HepG2 (cell line): ENCODE measurements around the gene TXN2. TPM values are rescaled to one million over a fixed set of nuclear protein-coding genes. Genes with fewer than 3 reads are reported as not detected.

Experiments
- ATM ChIP-seq: fragments of 450-650 bp; IDR thresholded peaks from 2 replicates; pipeline ENCODE4 v1.7.1; 2017; ENCODE audit warnings: mild to moderate bottlenecking, borderline replicate concordance
- FOXJ3 ChIP-seq: sonication (generic); formaldehyde crosslinking; IDR thresholded peaks from 2 replicates; pipeline ENCODE4 v1.4.0; 2020; ENCODE audit warnings: missing genetic modification reagents, mild to moderate bottlenecking, borderline replicate concordance
- FOXK1 ChIP-seq: sonication (generic); formaldehyde crosslinking; IDR thresholded peaks from 2 replicates; pipeline ENCODE4 v1.4.0; 2020; ENCODE audit warnings: low read depth, missing genetic modification reagents, borderline replicate concordance
- GATAD1 ChIP-seq: IDR thresholded peaks from 2 replicates; pipeline ENCODE4 v1.6.1; 2016; ENCODE audit warnings: missing genetic modification reagents, missing compliant biosample characterization
- GRHL1 ChIP-seq: sonication (generic); formaldehyde crosslinking; conservative IDR thresholded peaks from 2 replicates; pipeline ENCODE4 v1.8.0; 2022; ENCODE audit warnings: missing genetic modification reagents
- HOXA5 ChIP-seq: sonication (generic); formaldehyde crosslinking; IDR thresholded peaks from 2 replicates; pipeline ENCODE4 v1.4.0; 2020; ENCODE audit warnings: missing genetic modification reagents
- MEIS2 ChIP-seq: sonication (generic); formaldehyde crosslinking; IDR thresholded peaks from 2 replicates; pipeline ENCODE4 v1.9.0; 2021; ENCODE audit warnings: mild to moderate bottlenecking, missing genetic modification reagents
- MLX ChIP-seq: IDR thresholded peaks from 2 replicates; pipeline ENCODE4 v1.6.1; 2016
- MYPOP ChIP-seq: sonication (generic); formaldehyde crosslinking; IDR thresholded peaks from 2 replicates; pipeline ENCODE4 v1.8.1; 2023; ENCODE audit warnings: mild to moderate bottlenecking, moderate library complexity, missing genetic modification reagents
- MZF1 ChIP-seq: sonication (generic); formaldehyde crosslinking; IDR thresholded peaks from 2 replicates; pipeline ENCODE4 v1.8.1; 2023; ENCODE audit warnings: mild to moderate bottlenecking, missing genetic modification reagents, borderline replicate concordance
- RELA ChIP-seq: sonication (generic); formaldehyde crosslinking; IDR thresholded peaks from 2 replicates; pipeline ENCODE4 v1.4.0; 2020; ENCODE audit warnings: missing genetic modification reagents
- RFX1 ChIP-seq: fragments of 450-650 bp; IDR thresholded peaks from 2 replicates; pipeline ENCODE4 v1.6.1; 2017
- RFXANK ChIP-seq: IDR thresholded peaks from 2 replicates; pipeline ENCODE4 v1.6.1; 2016
- TAF15 ChIP-seq: fragments of 200-400 bp; formaldehyde crosslinking; IDR thresholded peaks from one replicate; pipeline ENCODE4 v1.6.1; 2018; ENCODE audit warnings: mild to moderate bottlenecking, low read depth, low read length; ENCODE audit not compliant: poor library complexity, severe bottlenecking
- ZBTB7B ChIP-seq: sonication (generic); formaldehyde crosslinking; IDR thresholded peaks from 2 replicates; pipeline ENCODE4 v1.4.0; 2020; ENCODE audit warnings: missing genetic modification reagents
- ZMAT5 ChIP-seq: sonication (generic); formaldehyde crosslinking; IDR thresholded peaks from 2 replicates; pipeline ENCODE4 v1.5.0; 2020; ENCODE audit warnings: mild to moderate bottlenecking, low read depth, missing genetic modification reagents, borderline replicate concordance
- ZNF34 ChIP-seq: sonication (generic); formaldehyde crosslinking; IDR thresholded peaks from 2 replicates; pipeline ENCODE4 v1.4.0; 2020; ENCODE audit warnings: mild to moderate bottlenecking, missing genetic modification reagents, borderline replicate concordance
- ZNF552 ChIP-seq: sonication (generic); formaldehyde crosslinking; IDR thresholded peaks from 2 replicates; pipeline ENCODE4 v1.9.0; 2022; ENCODE audit warnings: missing genetic modification reagents, mild to moderate bottlenecking, borderline replicate concordance
- ZNF883 ChIP-seq: sonication (generic); formaldehyde crosslinking; IDR thresholded peaks from 2 replicates; pipeline ENCODE4 v1.5.1; 2020; ENCODE audit warnings: mild to moderate bottlenecking, missing genetic modification reagents; ENCODE audit errors: not compliant biosample characterization
- polyA plus RNA-seq, 8 experiments: library from polyadenylated mRNA; depleted of rRNA in 3 of 8; stranded (reverse) in 7 of 8; unstranded in 1 of 8; fragments of >200 nt; fragmentation: Illumina TruSeq in 4 of 8; extraction: Trizol in 4 of 8; gene quantifications; 2 replicates each; pipeline versions ENCODE4 v1.2.1 to v1.2.3, GENCODE V29; 2011 to 2016; ENCODE audit warnings: low read depth in 4 of 8, missing spikeins in 1 of 8, mixed read lengths in 1 of 8; ENCODE audit not compliant: insufficient read depth in 1 of 8
- total RNA-seq, 5 experiments: library from RNA; depleted of rRNA; stranded (reverse); fragments of >200 nt; fragmentation: Illumina TruSeq; extraction: Trizol; gene quantifications; 2 replicates each; pipeline ENCODE4 v1.2.3, GENCODE V29; 2016; ENCODE audit warnings: low read depth in 1 of 5
- TF ChIP-seq, protein P1 (sequence below): sonication (generic); formaldehyde crosslinking; IDR thresholded peaks from 2 replicates; pipeline ENCODE4 v1.4.0; 2020; ENCODE audit warnings: missing genetic modification reagents
- TF ChIP-seq, protein P2 (sequence below): sonication (generic); IDR thresholded peaks from 2 replicates; pipeline ENCODE4 v1.6.1; 2016; ENCODE audit warnings: low read depth, borderline replicate concordance

Gene TXN2
- total and polyA plus RNA-seq, 2 of the 13 experiments (the other 11 are each of a cell fraction or from before 2014, with no cell fraction given): 41.4 to 109 TPM

GRCh38 chr22:36506637-36507517 lies 25.4 kb upstream of the TXN2 start, which contains the start of gene FOXRED2 (continued):
- TF ChIP-seq ZBTB7B (CRISPR knock-in tag) (peak; percentile 59; the same call in 1 of the 2 replicates), RFXANK (no peak), MEIS2 (peak; percentile 91), FOXJ3 (no peak), MZF1 (no peak), ZNF883 (peak; percentile 97), GATAD1 (CRISPR knock-in tag) (peak; percentile 66), RFX1 (no peak), MYPOP (peak; percentile 91), FOXK1 (CRISPR knock-in tag) (peak; percentile 29; the same call in 1 of the 2 replicates), HOXA5 (CRISPR knock-in tag) (peak; percentile 80; the same call in 1 of the 2 replicates), RELA (CRISPR knock-in tag) (no peak), ZNF34 (CRISPR knock-in tag) (no peak), ZMAT5 (CRISPR knock-in tag) (no peak; the same call in 1 of the 2 replicates), ZNF552 (CRISPR knock-in tag) (peak; percentile 94), GRHL1 (CRISPR knock-in tag) (peak; percentile 69; the same call in 1 of the 2 replicates), TAF15 (no peak), MLX (CRISPR knock-in tag) (0 out of 2 replicates have a peak, but pooled peaks have one; percentile 40), ATM (no peak)
- TF ChIP-seq, protein P1, sequence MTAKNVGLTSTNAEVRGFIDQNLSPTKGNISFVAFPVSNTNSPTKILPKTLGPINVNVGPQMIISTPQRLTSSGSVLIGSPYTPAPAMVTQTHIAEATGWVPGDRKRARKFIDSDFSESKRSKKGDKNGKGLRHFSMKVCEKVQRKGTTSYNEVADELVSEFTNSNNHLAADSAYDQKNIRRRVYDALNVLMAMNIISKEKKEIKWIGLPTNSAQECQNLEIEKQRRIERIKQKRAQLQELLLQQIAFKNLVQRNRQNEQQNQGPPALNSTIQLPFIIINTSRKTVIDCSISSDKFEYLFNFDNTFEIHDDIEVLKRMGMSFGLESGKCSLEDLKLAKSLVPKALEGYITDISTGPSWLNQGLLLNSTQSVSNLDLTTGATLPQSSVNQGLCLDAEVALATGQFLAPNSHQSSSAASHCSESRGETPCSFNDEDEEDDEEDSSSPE (CRISPR knock-in tag): peak; percentile 96
- TF ChIP-seq, protein P2, sequence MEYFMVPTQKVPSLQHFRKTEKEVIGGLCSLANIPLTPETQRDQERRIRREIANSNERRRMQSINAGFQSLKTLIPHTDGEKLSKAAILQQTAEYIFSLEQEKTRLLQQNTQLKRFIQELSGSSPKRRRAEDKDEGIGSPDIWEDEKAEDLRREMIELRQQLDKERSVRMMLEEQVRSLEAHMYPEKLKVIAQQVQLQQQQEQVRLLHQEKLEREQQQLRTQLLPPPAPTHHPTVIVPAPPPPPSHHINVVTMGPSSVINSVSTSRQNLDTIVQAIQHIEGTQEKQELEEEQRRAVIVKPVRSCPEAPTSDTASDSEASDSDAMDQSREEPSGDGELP: peak; percentile 85; the same call in 1 of the 2 replicates
